Lower leg skin (tissue), 3 donors: ENCODE measurements around the gene LIMS2.

Experiments
- CTCF ChIP-seq, 3 donors: fragments of 450-650 bp; IDR thresholded peaks; one replicate each; pipeline ENCODE4 v1.5.1; 2016; ENCODE audit warnings: antibody characterized with exemption in 3 of 3, mild to moderate bottlenecking in 3 of 3, moderate library complexity in 2 of 3
- POLR2A ChIP-seq, 2 donors: fragments of 450-650 bp; IDR thresholded peaks; one replicate each; pipeline ENCODE4 v1.6.1; 2016 to 2017; ENCODE audit warnings: antibody characterized with exemption in 2 of 2, mild to moderate bottlenecking in 1 of 2, moderate library complexity in 1 of 2

GRCh38 chr2:127718271-127718670, 42.9 kb upstream of the LIMS2 start:
- TF ChIP-seq CTCF (IDR thresholded peaks at IDR 0.05) = no peak
- no peak for TF ChIP-seq POLR2A (IDR thresholded peaks at IDR 0.05)
